ENCODE results near the gene CLMN.
"Not testable (repeated sequence)": the region's sequence is repeated elsewhere in the genome, so short reads cannot be mapped to it uniquely, and the experiment has no call there.

Gene CLMN

DNA sequence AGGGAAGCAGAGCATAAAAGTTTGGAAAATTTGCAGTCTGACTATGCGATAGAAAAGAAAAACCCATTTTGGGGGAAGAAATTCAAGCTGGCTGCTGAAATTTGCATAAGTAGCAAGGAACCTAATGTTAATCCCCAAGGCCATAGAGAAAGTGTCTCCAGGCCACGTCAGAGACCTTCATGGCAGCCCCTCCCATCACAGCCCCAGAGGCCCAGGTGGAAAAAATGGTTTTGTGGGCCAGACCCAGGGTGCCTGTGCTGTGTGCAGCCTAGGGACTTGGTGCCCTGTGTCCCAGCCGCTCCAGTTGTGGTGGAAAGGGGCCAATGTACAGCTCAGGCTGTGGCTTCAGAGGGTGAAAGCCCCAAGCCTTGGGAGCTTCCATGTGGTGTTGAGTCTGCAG is 35.9 kb downstream of the CLMN start:
- not testable (repeated sequence) for DNase-seq

DNA sequence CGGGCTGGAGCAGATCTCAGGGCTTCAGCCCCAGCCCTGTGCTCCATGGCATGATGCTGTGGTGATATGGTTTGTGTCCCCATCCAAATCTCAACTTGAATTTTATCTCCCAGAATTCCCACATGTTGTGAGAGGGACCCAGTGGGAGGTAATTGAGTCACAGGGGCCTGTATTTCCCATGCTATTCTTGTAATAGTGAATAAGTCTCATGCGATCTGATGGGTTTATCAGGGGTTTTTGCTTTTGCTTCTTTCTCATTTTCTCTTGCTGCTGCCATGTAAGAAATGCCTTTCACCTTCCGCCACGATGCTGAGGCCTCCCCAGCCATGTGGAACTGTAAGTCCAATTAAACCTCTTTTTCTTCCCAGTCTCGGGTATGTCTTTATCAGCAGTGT is 36.7 kb downstream of the CLMN start:
- not testable (repeated sequence) for DNase-seq

DNA sequence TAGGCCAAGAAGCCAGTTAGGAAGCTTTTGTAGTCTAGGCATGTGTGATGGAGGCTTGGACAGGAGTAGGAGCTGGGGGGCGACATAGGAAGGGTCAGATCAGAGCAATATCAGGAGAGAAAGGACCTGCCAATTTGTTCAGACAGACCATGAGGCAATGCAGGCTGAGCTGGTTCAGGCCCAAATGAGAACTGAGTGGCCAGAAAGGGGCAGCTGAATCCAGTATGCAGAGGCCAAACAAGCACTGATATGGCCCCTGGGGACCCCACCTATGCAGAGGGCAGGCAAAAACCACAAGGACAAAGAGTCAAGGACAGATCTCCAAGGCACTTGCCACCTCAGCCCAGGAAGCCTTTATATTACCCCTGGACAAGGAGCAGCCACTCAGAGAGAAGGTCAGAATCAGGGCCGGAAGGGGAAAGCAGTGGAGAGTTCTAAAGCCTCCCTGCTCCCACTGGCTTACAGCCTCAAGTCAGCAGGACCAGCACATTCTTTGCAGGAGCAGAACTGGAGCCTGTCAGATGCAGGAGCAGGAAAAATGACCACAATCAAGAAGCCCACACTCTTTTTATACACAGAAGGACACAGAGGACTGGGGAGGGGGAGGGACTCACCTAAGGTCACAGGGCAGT is 37.2 kb downstream of the CLMN start:
- DNase-seq, result no peak

DNA sequence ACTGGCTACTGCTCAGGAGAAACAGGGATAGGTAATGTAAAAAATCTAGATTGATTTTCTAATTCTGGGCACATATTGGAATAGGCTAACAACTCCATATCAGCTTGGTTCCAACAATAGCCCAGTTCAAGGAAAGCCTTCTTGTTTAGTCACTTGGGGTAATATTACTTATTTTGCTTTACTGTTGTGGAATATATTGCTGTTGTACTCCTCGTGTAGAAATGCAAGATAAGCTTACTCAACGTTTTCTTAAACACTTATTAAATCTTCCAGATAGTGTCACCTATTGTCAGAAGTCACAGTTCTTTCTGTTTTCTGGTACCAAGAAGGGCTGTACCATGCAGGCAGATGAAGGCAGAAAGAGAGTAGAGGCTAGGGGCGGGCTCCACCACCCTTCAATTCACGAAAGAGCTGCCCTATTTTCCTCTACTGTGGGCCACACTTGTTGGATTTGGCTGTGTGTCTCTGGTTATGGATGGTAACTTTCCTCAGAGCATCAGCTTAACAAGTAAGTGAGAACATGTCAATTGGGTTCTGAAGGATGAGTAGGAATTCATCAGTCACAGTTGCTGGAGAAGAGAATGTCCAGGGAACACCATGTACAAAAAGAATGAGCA is 38.0 kb downstream of the CLMN start:
- DNase-seq, result no peak

DNA sequence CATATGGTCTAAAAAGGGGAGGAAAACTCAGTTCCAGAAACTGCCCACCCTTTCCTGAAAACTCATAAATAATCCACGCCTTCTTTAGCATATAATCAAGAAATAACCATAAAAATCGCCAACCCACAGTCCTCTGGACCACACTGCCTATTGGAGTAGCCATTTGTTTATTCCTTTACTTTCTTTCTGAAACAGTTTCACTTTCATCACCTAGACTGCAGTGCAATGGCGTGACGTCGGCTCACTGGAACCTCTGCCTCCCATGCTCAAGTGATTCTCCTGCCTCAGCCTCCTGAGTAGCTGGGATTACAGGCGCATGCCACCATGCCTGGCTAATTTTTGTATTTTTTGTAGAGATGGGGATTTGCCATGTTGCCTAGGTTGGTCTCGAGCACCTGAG is 44.2 kb downstream of the CLMN start:
- DNase-seq, result no peak

DNA sequence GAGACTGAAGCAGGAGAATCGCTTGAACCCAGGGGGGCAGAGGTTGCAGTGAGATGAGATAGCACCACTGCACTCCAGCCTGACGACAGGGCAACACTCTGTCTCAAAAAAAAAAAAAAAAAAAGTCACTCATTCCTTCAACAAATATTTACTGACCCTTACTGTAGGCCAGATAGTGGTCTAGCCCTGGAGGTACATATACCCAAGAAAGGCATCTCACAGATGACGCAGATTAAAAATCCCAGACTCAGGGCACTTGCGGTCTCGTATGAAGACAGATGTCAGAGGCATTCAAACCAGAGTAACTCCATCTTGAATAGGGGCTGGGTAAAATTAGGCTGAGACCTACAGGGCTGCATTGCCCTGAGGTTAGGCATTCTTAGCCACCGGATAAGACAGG is 44.8 kb downstream of the CLMN start:
- DNase-seq, result no peak

DNA sequence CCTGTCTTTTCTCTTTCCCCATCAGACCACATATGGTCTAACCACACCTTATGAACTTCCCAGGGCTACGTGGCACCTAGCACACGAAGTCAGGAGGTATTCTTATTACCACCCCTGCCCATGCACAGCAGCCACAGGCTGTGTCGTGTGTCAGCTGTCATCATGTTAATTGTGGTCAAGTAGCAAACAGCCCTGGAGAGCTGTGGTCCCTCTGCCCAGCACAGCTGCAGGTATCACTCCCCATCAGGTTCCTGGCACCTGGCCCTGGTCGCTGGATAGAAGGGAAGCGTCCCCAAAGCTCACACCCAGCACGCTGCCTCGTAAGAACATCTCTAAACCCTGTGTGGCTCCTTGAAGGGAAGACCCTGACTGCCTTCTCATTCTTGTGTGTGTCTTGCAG is 45.4 kb downstream of the CLMN start:
- DNase-seq, result no peak

DNA sequence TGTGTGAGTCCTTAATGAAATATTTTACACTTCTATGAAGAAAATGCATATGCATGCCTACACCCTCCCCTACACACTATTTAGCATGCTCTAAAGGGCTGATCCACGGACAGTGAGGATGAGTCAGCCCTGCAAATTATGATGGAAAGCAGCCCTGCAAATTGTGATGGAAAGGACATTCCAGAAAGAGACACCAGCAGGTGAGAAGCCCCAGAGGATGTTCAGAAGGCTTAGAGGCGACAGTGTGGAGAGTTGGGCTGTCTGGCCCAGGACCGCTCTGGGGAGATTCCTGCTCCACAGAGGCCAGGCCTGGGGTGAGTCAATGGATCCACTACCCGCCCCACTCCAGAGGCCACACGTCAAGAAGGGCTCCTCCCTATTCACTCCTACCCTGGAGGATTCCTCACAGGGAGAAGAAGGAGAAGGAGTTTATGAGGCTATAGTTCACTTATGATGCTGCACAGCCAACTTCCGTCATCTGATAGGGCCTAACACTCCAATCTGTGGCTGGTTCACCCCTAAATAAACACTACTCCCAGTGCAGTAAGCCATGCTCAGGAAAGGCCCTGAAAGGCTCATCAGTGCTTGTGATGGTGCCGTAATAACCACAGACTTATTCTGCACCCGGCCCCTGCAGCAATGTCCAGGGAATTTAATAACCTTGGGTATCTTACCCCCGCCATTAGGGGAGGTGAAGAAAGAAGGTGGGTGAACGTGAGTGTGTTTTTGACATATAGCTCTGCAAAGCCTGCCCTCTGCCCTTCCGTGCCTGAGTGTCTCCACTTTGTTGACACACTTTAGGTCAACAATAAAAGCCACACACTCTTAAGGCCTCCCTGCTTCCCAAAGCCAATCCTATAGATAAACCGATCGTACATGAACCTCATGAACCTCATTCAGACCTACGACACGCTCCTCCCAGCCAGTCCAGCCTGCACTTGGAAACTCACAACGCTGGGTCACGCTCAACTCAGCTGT is 46.4 kb downstream of the CLMN start:
- no peak for DNase-seq

DNA sequence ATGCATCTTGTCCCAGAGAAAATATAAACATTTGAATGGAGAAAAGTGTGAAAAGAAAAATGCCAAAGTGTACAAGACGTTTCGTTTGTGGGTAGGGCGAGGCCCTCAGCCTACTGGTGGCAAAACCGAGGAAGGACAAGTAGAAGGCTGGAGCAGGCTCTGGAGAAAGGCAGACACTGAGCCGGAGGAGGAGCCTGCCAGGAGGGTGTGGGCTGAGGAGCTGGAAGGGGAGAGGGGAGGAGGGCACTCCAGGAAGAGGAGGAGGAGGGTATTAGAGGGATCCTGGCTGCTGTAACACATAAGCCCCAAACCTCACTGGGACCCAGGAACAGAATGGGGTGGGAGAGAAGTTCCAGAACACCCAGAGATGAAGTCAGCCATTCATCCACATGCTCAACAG is 47.7 kb downstream of the CLMN start:
- no peak for DNase-seq

DNA sequence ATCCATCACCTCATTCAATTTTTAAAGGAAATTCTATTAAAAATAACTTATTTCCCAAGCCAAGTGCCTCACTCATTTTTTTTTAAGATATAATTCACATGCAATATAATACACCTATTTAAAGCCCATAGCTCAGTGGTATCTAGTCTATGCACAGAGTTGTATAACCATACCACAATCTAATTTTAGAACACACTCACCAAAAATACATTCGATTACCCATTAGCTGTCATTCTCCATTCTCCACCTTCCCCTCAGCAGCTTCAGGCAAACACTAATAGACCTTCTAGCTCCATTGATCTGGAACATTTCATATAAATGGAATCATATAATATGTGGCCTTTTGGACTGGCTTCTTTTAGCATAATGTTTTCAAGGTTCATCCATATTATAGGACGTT is 49.5 kb downstream of the CLMN start:
- no peak for DNase-seq

DNA sequence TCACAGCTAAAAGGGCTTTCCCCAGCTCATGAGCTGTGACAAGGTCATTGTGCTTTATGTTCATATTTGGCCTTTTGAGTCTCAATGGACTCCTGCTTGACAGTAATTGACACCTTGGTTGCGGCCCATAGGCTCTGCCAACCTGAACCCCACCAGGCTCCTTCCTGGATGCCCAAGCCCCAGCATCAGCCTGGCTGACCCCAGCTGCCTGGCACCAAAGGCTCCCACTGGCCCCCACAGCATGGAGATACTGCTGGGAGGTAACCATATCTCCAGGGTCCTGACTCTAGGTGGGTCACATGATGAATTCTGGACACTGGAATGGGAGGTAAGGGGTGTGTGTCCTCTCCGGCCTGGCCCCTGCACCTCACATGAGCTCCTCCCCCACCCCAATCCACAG is 50.2 kb downstream of the CLMN start:
- DNase-seq, result no peak

DNA sequence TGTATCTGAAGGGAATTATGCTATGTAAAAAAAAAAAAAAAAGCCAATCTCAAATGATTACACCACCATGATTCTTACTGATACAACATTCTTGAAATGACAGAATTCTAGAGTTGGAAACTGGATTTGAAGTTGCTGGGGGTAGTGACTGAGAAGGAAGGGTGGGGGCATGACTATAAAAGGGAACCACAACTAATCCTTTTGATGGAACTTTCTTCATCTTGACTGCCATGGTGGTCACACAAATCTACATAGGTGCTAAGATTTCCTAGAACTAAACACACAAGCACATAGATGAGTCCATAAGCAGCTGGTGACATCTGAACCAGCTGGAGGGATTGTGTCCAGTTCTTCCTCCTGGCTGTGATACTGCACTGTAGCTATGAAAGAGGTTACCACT is 51.4 kb downstream of the CLMN start:
- DNase-seq, result no peak

DNA sequence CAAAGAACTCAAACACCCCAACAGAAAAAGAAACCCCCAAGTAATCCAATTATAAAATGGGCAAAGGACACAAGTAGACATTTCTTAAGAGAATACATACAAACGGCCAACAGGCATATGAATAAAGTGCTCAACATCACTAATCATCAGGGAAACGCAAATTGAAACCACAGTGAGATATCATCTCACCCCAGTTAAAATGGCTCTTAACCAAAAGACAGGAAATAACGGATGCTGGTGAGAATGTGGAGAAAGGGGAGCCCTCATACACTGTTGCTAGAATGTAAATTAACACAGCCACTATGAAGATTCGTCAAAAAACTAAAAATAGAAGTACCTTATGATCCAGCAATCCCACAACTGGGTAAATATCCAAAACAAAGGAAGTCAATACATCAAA is 52.4 kb downstream of the CLMN start:
- DNase-seq, result no peak

DNA sequence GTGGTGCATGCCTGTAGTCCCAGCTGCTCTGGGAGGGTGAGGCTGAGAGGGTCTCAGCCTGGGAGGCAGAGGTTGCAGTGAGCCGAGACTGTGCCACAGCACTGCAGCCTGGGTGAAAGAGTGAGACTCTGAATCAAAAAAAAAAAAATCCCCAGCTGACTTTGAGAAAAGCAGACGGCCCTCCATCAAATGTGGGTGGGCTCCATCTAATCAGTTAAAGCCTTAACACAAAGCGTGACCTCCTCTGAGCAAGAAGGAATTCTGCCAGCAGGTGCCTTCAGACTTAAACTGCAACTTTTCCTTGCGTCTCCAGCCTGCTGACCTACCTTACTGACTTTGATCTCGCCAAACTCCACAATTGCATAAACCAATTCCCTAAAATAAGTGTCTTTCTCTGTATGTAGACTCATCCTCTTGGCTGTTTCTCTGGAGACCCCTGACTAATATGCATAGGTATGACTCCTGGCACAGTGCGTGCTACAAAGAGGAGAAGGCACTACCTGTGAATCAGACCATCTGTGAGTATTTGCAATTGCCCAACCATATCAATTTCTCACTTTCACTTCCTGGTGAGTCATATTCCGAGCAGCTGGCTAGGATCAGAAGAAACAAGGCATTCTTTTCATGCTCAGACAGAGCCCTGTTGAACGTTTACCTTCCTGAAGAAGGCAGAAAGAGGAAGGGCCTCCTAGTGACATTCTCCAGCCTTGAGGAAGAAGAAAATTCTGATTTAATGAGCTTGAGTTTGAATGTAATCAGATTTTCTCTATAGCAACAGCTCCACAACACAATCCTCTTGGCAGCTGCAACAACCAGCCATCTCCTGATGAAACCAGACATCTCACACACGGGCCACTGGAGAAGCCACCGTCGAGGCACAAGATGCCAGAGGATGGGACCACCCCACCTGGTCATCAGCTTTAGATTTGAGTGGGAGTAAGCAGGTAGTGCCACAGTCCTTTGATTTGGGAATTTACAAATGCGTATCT is 54.3 kb downstream of the CLMN start:
- no peak for DNase-seq

DNA sequence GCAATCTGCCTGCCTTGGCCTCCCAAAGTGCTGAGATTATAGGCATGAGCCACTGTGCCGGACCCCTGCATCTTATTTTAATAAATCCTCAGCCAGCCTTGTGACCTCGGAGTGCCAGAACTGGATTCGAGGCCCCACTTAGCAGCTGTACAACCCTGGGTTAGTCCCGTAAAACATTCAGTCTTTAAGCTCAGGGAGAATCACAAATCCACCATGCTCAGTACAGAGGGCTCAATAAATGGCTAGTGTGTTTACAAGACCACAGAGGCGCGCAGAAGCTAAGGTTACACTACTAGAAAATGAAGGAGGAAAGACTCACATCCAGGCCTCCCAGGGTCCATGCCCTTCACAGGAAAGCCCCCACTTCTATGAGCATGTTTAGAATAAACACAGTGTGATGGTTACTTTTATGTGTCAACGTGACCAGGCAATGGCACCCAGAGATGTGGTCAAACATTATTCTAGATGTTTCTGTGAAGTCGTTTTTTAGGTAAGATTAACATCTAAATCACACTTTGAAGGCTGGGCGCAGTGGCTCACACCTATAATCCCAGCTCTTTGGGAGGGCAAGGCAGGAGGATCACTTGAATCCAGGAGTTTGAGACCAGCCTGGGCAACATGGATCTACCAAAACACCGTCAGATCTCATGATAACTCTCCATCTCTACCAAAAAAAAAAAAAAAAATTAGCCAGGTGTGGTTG is 55.3 kb downstream of the CLMN start:
- no peak for DNase-seq

DNA sequence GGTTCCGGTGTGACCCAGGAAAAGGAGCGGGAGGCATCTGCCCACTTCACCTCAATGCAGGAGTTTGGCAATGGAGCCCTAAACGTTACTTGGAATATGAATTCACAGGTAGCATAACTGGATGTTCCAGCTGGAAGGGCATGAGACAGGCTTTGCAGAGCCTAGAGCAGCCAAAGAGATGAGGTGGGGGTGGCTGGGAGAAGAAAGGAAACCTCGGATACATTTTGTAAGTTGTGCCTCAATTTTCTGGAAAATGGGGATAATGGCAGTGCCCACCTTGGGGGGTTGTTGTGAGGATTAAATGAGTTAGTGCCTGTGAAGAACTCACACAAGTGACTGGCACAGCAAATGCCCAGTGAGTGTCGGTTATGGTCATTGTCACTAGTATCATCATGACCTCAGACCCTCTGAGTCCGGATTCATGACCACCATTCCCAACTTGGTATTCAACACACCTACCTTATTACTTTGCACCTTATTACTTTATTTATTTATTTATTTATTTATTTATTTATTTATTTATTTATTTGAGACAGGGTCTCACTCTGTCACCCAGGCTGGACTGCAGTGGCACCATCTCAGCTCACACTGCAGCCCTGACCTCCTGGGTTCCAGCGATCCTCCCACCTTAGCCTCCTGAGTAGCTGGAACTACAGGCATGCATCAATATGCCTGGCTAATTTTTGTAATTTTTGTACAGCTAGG is 56.0 kb downstream of the CLMN start:
- no peak for DNase-seq

DNA sequence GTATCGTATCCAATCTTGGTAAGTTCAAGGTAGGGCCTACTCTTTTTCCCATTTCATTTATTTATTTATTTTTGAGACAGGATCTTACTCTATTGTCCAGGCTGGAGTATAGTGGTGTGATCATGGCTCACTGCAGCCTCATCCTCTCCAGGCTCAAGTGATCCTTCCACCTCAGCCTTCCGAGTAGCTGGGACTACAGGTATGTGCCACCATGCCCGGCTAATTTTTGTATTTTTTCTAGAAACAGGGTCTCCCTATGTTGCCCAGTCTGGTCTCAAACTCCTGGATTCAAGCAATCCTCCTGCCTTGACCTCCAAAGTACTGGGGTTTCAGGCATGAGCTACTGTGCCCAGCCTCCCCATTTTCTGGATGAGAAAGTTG is 57.2 kb downstream of the CLMN start:
- no peak for DNase-seq

DNA sequence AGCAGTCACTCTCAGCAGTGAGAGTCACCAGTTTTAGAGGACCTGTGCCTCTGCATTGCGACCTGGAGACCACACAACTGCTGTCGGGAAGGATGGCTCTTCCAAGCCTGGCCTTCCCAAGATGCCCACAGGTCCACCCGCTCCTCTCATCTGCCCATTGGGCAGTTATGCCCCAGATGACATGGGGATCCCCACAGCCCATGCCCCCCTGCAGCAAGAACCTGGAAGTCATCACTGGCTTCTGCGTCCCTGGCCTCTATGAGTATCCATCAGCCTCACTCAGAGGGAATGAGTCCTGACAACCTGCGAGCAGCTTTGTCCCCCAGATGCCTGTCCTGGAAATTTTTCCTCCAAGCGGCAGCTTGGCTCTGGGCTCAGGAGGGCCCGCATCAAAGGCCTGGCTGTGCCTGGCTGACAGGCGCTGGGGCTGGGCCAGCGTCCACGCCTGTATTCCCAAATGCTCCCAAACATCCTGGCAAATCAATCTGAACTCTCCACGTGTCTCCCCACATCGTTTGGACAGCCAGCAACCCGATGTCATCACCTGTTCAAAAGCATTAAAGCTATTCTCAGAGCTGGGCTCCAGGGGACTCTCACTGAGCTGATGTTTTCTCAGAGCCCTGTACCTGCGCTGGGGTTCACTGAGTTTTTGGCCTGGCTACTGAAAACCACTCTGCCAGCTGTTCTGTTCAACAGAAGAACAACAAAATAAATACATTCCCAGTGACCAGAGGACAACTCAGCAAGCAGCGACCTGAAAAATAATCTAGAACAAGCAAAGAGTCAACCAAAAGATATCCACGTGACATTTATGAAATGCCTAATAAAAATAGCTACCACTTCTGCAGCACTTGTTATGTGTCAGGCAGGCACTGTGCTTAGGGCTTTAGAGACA is 57.8 kb downstream of the CLMN start:
- DNase-seq, result no peak

DNA sequence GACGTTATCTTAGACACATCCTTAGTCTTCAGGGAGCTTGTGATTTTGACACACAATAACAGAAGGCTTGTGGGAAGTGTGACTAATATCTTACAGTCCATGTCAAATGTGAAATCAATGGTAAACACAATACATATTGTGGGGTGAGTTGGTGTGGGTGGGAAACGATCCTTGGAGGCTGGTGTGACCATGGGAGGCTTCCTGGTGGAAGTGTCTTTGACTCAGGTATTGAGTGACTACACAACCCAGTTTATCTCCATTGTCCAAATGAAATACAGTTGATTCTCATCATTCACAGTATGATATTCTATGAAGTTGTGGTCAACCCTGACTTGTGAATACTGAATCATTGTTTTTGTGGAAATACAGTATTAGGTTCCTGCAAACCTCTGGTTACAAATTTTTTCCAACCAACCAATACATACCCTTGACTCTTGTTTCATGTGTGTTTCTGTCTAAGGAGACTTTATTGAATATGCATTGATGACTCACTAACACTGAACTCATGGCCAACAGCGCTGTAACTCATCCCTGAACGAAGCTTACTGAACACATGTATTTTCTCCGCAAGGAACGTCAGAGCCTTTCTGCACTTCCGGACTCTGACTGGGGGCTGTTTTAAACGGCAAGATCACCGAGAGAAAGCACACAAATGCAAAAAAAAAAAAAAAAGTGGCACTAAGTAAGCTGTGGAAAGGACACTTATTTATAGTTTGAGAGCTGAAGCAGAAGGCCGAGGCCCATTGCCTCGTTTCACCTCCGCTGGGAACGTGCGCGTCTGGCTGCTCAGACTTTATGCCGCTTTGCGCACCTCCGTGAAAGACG is 59.0 kb downstream of the CLMN start:
- no peak for DNase-seq

All from activated CD8-positive, alpha-beta memory T cell treated with anti-CD3 and anti-CD28 coated beads, Interleukin-2, amount 50 U/mL, for 4 hours (primary cell).